IMR-90 (cell line): ENCODE results near the gene FAM234A. TPM values are rescaled to one million over a fixed set of nuclear protein-coding genes. Genes with fewer than 3 reads are reported as not detected.

Experiments used
- ATAC-seq: fragments of 200-7000 bp; cut with Tn5 transposase; 2 replicates; pipeline ENCODE4 v1.9.1; 2020; ENCODE audit warnings: low read depth, mild to moderate bottlenecking, moderate library complexity
- BruUV-seq: library from RNA; stranded (reverse); fragments of 400-500 nt; replicated peaks from 2 replicates; lab custom pipeline; 2021; lab: Mats Ljungman, UMichigan
- CTCF ChIA-PET: fragments of 300-600 bp; formaldehyde crosslinking; extraction: SDS; loops from one replicate; lab custom pipeline; 2021; ENCODE audit warnings: antibody characterized with exemption; lab: Yijun Ruan, JAX
- POLR2A ChIA-PET: fragments of 300-600 bp; sonication (Branson Sonifier 250); formaldehyde crosslinking; loops from one replicate; lab custom pipeline; 2022; ENCODE audit warnings: antibody characterized with exemption; ENCODE audit not compliant: unreplicated experiment; lab: Charles Lee
- DNase-seq: peaks from one replicate; pipeline ENCODE4 v3.0.0; 2013
- H2AFZ ChIP-seq: replicated peaks from 2 replicates; pipeline ENCODE3; 2013; ENCODE audit warnings: low read length, mild to moderate bottlenecking; ENCODE audit not compliant: poor library complexity
- H2AK5ac ChIP-seq: 2 replicates; pipeline ENCODE4 v1.6.1; 2013; ENCODE audit warnings: low read depth, low read length, inconsistent platforms
- H2AK9ac ChIP-seq: replicated peaks from 2 replicates; pipeline ENCODE3; 2013; ENCODE audit warnings: mild to moderate bottlenecking, low read depth, low read length, moderate library complexity; ENCODE audit not compliant: poor library complexity
- H2BK120ac ChIP-seq: 2 replicates; pipeline ENCODE4 v1.6.1; 2013; ENCODE audit warnings: low read depth, low read length, inconsistent platforms
- H2BK15ac ChIP-seq: 3 replicates; pipeline ENCODE4 v1.6.1; 2013; ENCODE audit warnings: low read depth, low read length, inconsistent platforms
- H2BK20ac ChIP-seq: 2 replicates; pipeline ENCODE4 v1.6.1; 2013; ENCODE audit warnings: low read depth, mild to moderate bottlenecking, inconsistent platforms, low read length, moderate library complexity
- H2BK5ac ChIP-seq: 2 replicates; pipeline ENCODE4 v1.6.1; 2013; ENCODE audit warnings: mild to moderate bottlenecking, low read depth, low read length, inconsistent platforms; ENCODE audit not compliant: poor library complexity, severe bottlenecking
- H3K14ac ChIP-seq: replicated peaks from 2 replicates; pipeline ENCODE4 v1.6.1; 2013; ENCODE audit warnings: low read depth, low read length, inconsistent platforms
- H3K18ac ChIP-seq: 2 replicates; pipeline ENCODE4 v1.6.1; 2013; ENCODE audit warnings: low read depth, low read length, control low read depth
- H3K23ac ChIP-seq: 2 replicates; pipeline ENCODE4 v1.6.1; 2013; ENCODE audit warnings: low read depth, low read length, inconsistent platforms
- H3K27ac ChIP-seq: 2 replicates; pipeline ENCODE4 v1.5.1; 2013; ENCODE audit warnings: mild to moderate bottlenecking, control low read depth, low read length; ENCODE audit not compliant: insufficient read depth
- H3K27me3 ChIP-seq: 2 replicates; pipeline ENCODE4 v1.6.1; 2013; ENCODE audit warnings: low read length; ENCODE audit not compliant: control insufficient read depth, insufficient read depth
- H3K36me3 ChIP-seq: 2 replicates; pipeline ENCODE4 v1.6.1; 2013; ENCODE audit warnings: low read length, mixed read lengths; ENCODE audit not compliant: control insufficient read depth, insufficient read depth
- H3K4ac ChIP-seq: 2 replicates; pipeline ENCODE4 v1.6.1; 2013; ENCODE audit warnings: low read depth, low read length, inconsistent platforms
- H3K4me1 ChIP-seq: 2 replicates; pipeline ENCODE4 v1.6.1; 2013; ENCODE audit warnings: low read length, mixed read lengths; ENCODE audit not compliant: control insufficient read depth, insufficient read depth
- H3K4me2 ChIP-seq: 2 replicates; pipeline ENCODE4 v1.6.1; 2013; ENCODE audit warnings: low read depth, mild to moderate bottlenecking, control low read depth, low read length, moderate library complexity
- H3K4me3 ChIP-seq: 2 replicates; pipeline ENCODE4 v1.5.1; 2013; ENCODE audit warnings: low read depth, mild to moderate bottlenecking, control low read depth, low read length, moderate library complexity; ENCODE audit not compliant: insufficient read depth
- H3K56ac ChIP-seq: 2 replicates; pipeline ENCODE4 v1.6.1; 2013; ENCODE audit warnings: low read length, inconsistent platforms; ENCODE audit not compliant: insufficient read depth; ENCODE audit errors: extremely low read depth
- H3K79me1 ChIP-seq, 2 experiments: 2 replicates each; pipeline ENCODE4 v1.6.1; 2013; ENCODE audit warnings: low read length in 2 of 2, inconsistent platforms in 1 of 2, low read depth in 1 of 2
- H3K9ac ChIP-seq: 2 replicates; pipeline ENCODE4 v1.6.1; 2013; ENCODE audit warnings: low read depth, low read length, control low read depth
- H3K9me1 ChIP-seq: 2 replicates; pipeline ENCODE4 v1.6.1; 2013; ENCODE audit warnings: low read length, inconsistent platforms; ENCODE audit not compliant: insufficient read depth
- H3K9me3 ChIP-seq: 2 replicates; pipeline ENCODE4 v1.6.1; 2013; ENCODE audit warnings: low read length; ENCODE audit not compliant: control insufficient read depth, insufficient read depth
- H4K20me1 ChIP-seq: 2 replicates; pipeline ENCODE4 v1.6.1; 2013; ENCODE audit warnings: low read length, inconsistent platforms; ENCODE audit not compliant: insufficient read depth
- H4K5ac ChIP-seq: 2 replicates; pipeline ENCODE4 v1.6.1; 2013; ENCODE audit warnings: mild to moderate bottlenecking, low read depth, low read length, control low read depth
- H4K8ac ChIP-seq, 2 experiments: 2 replicates each; pipeline ENCODE4 v1.6.1; 2013; ENCODE audit warnings: low read depth in 2 of 2, low read length in 2 of 2, control low read depth in 1 of 2, inconsistent platforms in 1 of 2
- H4K91ac ChIP-seq: 2 replicates; pipeline ENCODE4 v1.6.1; 2013; ENCODE audit warnings: low read depth, low read length, inconsistent platforms; ENCODE audit not compliant: insufficient read depth
- FOS ChIP-seq: fragments of 150-350 bp; IDR thresholded peaks from 2 replicates; pipeline ENCODE4 v1.6.1; 2016; ENCODE audit warnings: low read depth, low read length
- MAZ ChIP-seq: IDR thresholded peaks from 2 replicates; pipeline ENCODE4 v1.6.1; 2012; ENCODE audit warnings: low read depth, mild to moderate bottlenecking, low read length, improper control_type of control experiment, moderate library complexity, borderline replicate concordance
- RCOR1 ChIP-seq: IDR thresholded peaks from 2 replicates; pipeline ENCODE4 v1.6.1; 2012; ENCODE audit warnings: mild to moderate bottlenecking, low read length, improper control_type of control experiment; ENCODE audit not compliant: insufficient replicate concordance
- RFX5 ChIP-seq: IDR thresholded peaks from 2 replicates; pipeline ENCODE4 v1.8.0; 2012; ENCODE audit warnings: low read depth, mild to moderate bottlenecking, low read length, moderate library complexity
- SMC3 ChIP-seq: fragments of 150-350 bp; IDR thresholded peaks from 2 replicates; pipeline ENCODE4 v1.6.1; 2016; ENCODE audit warnings: low read depth, mild to moderate bottlenecking, antibody characterized with exemption, low read length, moderate library complexity
- WGBS, 2 experiments: methylation state at CpG; one replicate each; pipeline versions ENCODE4 v1.1.5 to v1.1.7; 2013; ENCODE audit warnings: missing lambda C conversion rate in 2 of 2; ENCODE audit not compliant: insufficient read length in 1 of 2; ENCODE audit errors: extremely low coverage in 2 of 2; 5-methylcytosine and 5-hydroxymethylcytosine counted together
- dilution Hi-C: fragments of 300-500 bp; cut with HindIII; formaldehyde crosslinking; loops from one replicate; pipeline ENCODE4 v1.14.3; 2018; ENCODE audit warnings: low sequenced_read_pairs; ENCODE audit not compliant: unreplicated experiment
- in situ Hi-C: fragments of 300-500 bp; cut with MboI; formaldehyde crosslinking; loops from 3 replicates; pipeline ENCODE4 v1.14.3; 2019; ENCODE audit warnings: low sequenced_read_pairs, inconsistent platforms, mixed read lengths
- intact Hi-C: fragments of 100-400 bp; cut with micrococcal nuclease; formaldehyde crosslinking; loops from 2 replicates; pipeline ENCODE4 v1.10.0; 2022
- polyA plus RNA-seq, 3 experiments: library from polyadenylated mRNA; depleted of rRNA; stranded (reverse); fragments of >200 nt; gene quantifications; 2 replicates each; pipeline ENCODE4 v1.2.3, GENCODE V29; 2012; ENCODE audit warnings: low replicate concordance in 1 of 3
- total RNA-seq: library from RNA; depleted of rRNA; stranded (reverse); fragments of >200 nt; gene quantifications from 2 replicates; pipeline ENCODE4 v1.2.3, GENCODE V29; 2012
- TF ChIP-seq, protein P1 (sequence below): fragments of 150-350 bp; IDR thresholded peaks from 2 replicates; pipeline ENCODE4 v1.6.1; 2017; ENCODE audit warnings: mild to moderate bottlenecking, antibody characterized with exemption, low read length, low read depth
- TF ChIP-seq, protein P2 (sequence below): fragments of 150-350 bp; IDR thresholded peaks from 2 replicates; pipeline ENCODE4 v1.6.1; 2016; ENCODE audit warnings: low read depth, mild to moderate bottlenecking, low read length, moderate library complexity, borderline replicate concordance

FAM234A gene
- total and polyA plus RNA-seq, 2 of the 4 experiments (the other 2 are of a cell fraction), result 30.3 to 64.2 TPM

DNA sequence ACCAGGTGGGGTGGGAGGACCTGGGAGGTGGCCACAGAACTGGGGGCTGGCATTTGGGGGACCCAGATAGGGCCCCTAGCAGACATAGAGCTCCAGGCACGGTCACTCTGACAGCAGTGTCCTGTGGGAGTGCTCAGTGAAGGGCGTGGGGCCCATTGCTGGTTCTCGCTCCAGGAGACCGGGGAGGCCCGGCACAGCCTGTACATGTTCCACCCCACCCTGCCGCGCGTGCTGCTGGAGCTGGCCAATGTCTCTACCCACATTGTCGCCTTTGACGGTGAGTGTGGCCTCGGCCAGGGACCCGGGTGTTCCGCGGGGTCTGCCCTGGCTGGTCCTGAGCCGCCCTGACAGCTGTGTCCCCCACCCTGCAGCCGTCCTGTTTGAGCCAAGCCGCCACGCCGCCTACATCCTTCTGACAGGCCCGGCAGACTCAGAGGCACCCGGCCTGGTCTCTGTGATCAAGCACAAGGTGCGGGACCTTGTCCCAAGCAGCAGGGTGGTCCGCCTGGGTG, 29.9 kb downstream of the FAM234A start:
- no peak overlapping the region for H2BK15ac ChIP-seq
- no peak overlapping the region for H2BK5ac ChIP-seq
- no peak overlapping the region for H3K18ac ChIP-seq
- no peak overlapping the region for H3K14ac ChIP-seq
- intact Hi-C loops (no loop called here), in situ Hi-C loops (no loop called here), dilution Hi-C loops (no loop called here)
- CTCF ChIA-PET, result no interaction called here
- no peak overlapping the region for H2AFZ ChIP-seq
- H4K8ac ChIP-seq, result no peak overlapping the region
- POLR2A ChIA-PET, result no interaction called here
- H2AK9ac ChIP-seq, result no peak overlapping the region
- no peak overlapping the region for H4K91ac ChIP-seq
- ATAC-seq, result no peak
- no peak for DNase-seq
- H4K20me1 ChIP-seq, result no peaks in the 10 kb centered on the region
- no peak overlapping the region for H3K9ac ChIP-seq
- H3K56ac ChIP-seq, result no peak overlapping the region
- no peak overlapping the region for H3K27ac ChIP-seq
- peaks cover 3% of the 10 kb centered on the region for H3K9me1 ChIP-seq
- H3K4me3 ChIP-seq, result no peak overlapping the region
- whole genome bisulfite sequencing, 2 experiments, result 93% methylated on average over 15 of the region's 23 CpGs; no CpG with 5 or more reads in 1 of the 2 experiments
- H3K4me1 ChIP-seq, result no peaks in the 10 kb centered on the region
- H2AK5ac ChIP-seq, result no peak overlapping the region
- H2BK20ac ChIP-seq, result no peak overlapping the region
- H3K36me3 ChIP-seq, result peaks cover 36% of the 10 kb centered on the region
- H2BK120ac ChIP-seq, result no peak overlapping the region
- H3K4ac ChIP-seq, result no peak overlapping the region
- no TSS peak for BruUV-seq
- H3K23ac ChIP-seq, result no peak overlapping the region
- H3K79me1 ChIP-seq, result no peaks in the 10 kb centered on the region
- no peak overlapping the region for H3K4me2 ChIP-seq
- no peaks in the 10 kb centered on the region for H3K9me3 ChIP-seq
- TF ChIP-seq RFX5 (no peak), FOS (no peak), SMC3 (no peak), MAZ (no peak), RCOR1 (no peak)
- TF ChIP-seq, protein P1, sequence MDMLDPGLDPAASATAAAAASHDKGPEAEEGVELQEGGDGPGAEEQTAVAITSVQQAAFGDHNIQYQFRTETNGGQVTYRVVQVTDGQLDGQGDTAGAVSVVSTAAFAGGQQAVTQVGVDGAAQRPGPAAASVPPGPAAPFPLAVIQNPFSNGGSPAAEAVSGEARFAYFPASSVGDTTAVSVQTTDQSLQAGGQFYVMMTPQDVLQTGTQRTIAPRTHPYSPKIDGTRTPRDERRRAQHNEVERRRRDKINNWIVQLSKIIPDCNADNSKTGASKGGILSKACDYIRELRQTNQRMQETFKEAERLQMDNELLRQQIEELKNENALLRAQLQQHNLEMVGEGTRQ, result no peak
- TF ChIP-seq, protein P2, sequence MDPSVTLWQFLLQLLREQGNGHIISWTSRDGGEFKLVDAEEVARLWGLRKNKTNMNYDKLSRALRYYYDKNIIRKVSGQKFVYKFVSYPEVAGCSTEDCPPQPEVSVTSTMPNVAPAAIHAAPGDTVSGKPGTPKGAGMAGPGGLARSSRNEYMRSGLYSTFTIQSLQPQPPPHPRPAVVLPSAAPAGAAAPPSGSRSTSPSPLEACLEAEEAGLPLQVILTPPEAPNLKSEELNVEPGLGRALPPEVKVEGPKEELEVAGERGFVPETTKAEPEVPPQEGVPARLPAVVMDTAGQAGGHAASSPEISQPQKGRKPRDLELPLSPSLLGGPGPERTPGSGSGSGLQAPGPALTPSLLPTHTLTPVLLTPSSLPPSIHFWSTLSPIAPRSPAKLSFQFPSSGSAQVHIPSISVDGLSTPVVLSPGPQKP, result no peak
- no peak overlapping the region for H4K5ac ChIP-seq
- no peaks in the 10 kb centered on the region for H3K27me3 ChIP-seq
